PC-3 (cell line): ENCODE results near the gene UCK2. TPM values are rescaled to one million over a fixed set of nuclear protein-coding genes. Genes with fewer than 3 reads are reported as not detected.

Experiments used
- ATAC-seq: fragments of 200-7000 bp; cut with Tn5 transposase; 2 replicates; pipeline ENCODE4 v1.9.1; 2020; ENCODE audit warnings: mild to moderate bottlenecking, moderate library complexity
- BruUV-seq: library from RNA; stranded (reverse); fragments of 400-500 nt; replicated peaks from 2 replicates; lab custom pipeline; 2021; lab: Mats Ljungman, UMichigan
- CTCF ChIA-PET: fragments of 300-600 bp; sonication (Branson Sonifier 250); formaldehyde crosslinking; loops from one replicate; lab custom pipeline; 2022; ENCODE audit warnings: antibody characterized with exemption; lab: Charles Lee
- POLR2A ChIA-PET: fragments of 300-600 bp; sonication (Branson Sonifier 250); formaldehyde crosslinking; loops from one replicate; lab custom pipeline; 2022; ENCODE audit warnings: antibody characterized with exemption; ENCODE audit not compliant: unreplicated experiment; lab: Charles Lee
- DNase-seq: peaks from one replicate; pipeline ENCODE4 v3.0.0-alpha.2; 2015
- H2AFZ ChIP-seq: fragments of 300-600 bp; sonication (generic); 2 replicates; pipeline ENCODE4 v1.6.0; 2016; ENCODE audit warnings: antibody characterized with exemption, low read length
- H3F3A ChIP-seq: fragments of 300-600 bp; sonication (generic); one replicate; pipeline ENCODE4 v1.6.0; 2017; ENCODE audit warnings: antibody characterized with exemption, low read length, control low read depth, mild to moderate bottlenecking; ENCODE audit not compliant: unreplicated experiment
- H3K27ac ChIP-seq: fragments of 300-600 bp; sonication (generic); 2 replicates; pipeline ENCODE4 v1.5.1; 2016; ENCODE audit warnings: mild to moderate bottlenecking, low read length
- H3K27me3 ChIP-seq: fragments of 300-600 bp; sonication (generic); 2 replicates; pipeline ENCODE4 v1.6.1; 2016; ENCODE audit warnings: low read length, mixed read lengths
- H3K36me3 ChIP-seq: fragments of 300-600 bp; sonication (generic); 2 replicates; pipeline ENCODE4 v1.6.1; 2016; ENCODE audit warnings: low read depth, mixed run types, low read length, mixed read lengths
- H3K4me1 ChIP-seq: fragments of 300-600 bp; sonication (generic); 2 replicates; pipeline ENCODE4 v1.5.1; 2016; ENCODE audit warnings: low read length; ENCODE audit not compliant: insufficient read depth
- H3K4me2 ChIP-seq: fragments of 300-600 bp; sonication (generic); 2 replicates; pipeline ENCODE4 v1.6.0; 2016; ENCODE audit warnings: low read length
- H3K4me3 ChIP-seq: fragments of 300-600 bp; sonication (generic); 2 replicates; pipeline ENCODE4 v1.5.1; 2016; ENCODE audit warnings: mild to moderate bottlenecking, low read length, mixed read lengths
- H3K79me2 ChIP-seq: fragments of 300-600 bp; sonication (generic); 2 replicates; pipeline ENCODE4 v1.6.1; 2017; ENCODE audit warnings: low read length, mixed read lengths
- H3K9ac ChIP-seq: fragments of 300-600 bp; sonication (generic); 2 replicates; pipeline ENCODE4 v1.6.0; 2016; ENCODE audit warnings: mild to moderate bottlenecking, low read length
- H3K9me2 ChIP-seq: fragments of 300-600 bp; sonication (generic); replicated peaks from 2 replicates; pipeline ENCODE4 v1.6.1; 2016; ENCODE audit warnings: mixed run types, low read length, mixed read lengths
- H3K9me3 ChIP-seq: fragments of 300-600 bp; sonication (generic); 2 replicates; pipeline ENCODE4 v1.6.1; 2016; ENCODE audit warnings: low read length, mixed read lengths
- H4K20me1 ChIP-seq: fragments of 300-600 bp; sonication (generic); 2 replicates; pipeline ENCODE4 v1.6.1; 2016; ENCODE audit warnings: low read length, mixed read lengths
- CTCF ChIP-seq: fragments of 300-600 bp; sonication (generic); conservative IDR thresholded peaks from 2 replicates; pipeline ENCODE4 v1.5.1; 2017; ENCODE audit warnings: antibody characterized with exemption, low read depth, mild to moderate bottlenecking, low read length
- EZH2 ChIP-seq: fragments of 300-600 bp; sonication (generic); IDR thresholded peaks from one replicate; pipeline ENCODE4 v1.6.1; 2017; ENCODE audit warnings: antibody characterized with exemption, mild to moderate bottlenecking, low read length; ENCODE audit not compliant: unreplicated experiment
- EZH2phosphoT487 ChIP-seq: fragments of 300-600 bp; sonication (generic); IDR thresholded peaks from 2 replicates; pipeline ENCODE4 v1.6.1; 2018; ENCODE audit warnings: mild to moderate bottlenecking, antibody characterized with exemption, low read length, borderline replicate concordance
- intact Hi-C: fragments of 100-400 bp; cut with micrococcal nuclease; formaldehyde crosslinking; loops from 2 replicates; pipeline ENCODE4 v1.9.0; 2023
- total RNA-seq: library from RNA; depleted of rRNA; stranded (reverse); fragments of >200 nt; gene quantifications from 2 replicates; pipeline ENCODE4 v1.2.3, GENCODE V29; 2014

The UCK2 gene
- total RNA-seq, 1 experiment from 2014 or later = 193 TPM

GRCh38 chr1:165842671-165843129 lies 15.3 kb downstream of the UCK2 start:
- peaks cover 100% of the 10 kb centered on the region for H3K79me2 ChIP-seq
- peaks cover 85% of the 10 kb centered on the region for H4K20me1 ChIP-seq
- no peaks in the 10 kb centered on the region for H3F3A ChIP-seq
- ChIA-PET CTCF (no interaction called here), POLR2A (interaction anchor here (0.5 kb wide), 1 partner anchor 14 kb away, joined by 4 read pairs; no protein-coding TSS in a partner anchor)
- no TSS peak for BruUV-seq
- no peak overlapping the region for H3K27ac ChIP-seq
- peak overlapping the region; percentile 16 for H3K4me2 ChIP-seq
- H3K9me3 ChIP-seq = no peaks in the 10 kb centered on the region
- no peak overlapping the region for H3K4me3 ChIP-seq
- TF ChIP-seq CTCF (no peak), EZH2 (no peak), EZH2phosphoT487 (no peak)
- no peaks in the 10 kb centered on the region for H3K9me2 ChIP-seq
- ATAC-seq (peak; percentile 63), DNase-seq (peak; percentile 56)
- H3K36me3 ChIP-seq = 0 out of 2 replicates have a peak, but pooled peaks cover 4% of the 10 kb centered on the region
- H3K9ac ChIP-seq = no peak overlapping the region
- H3K4me1 ChIP-seq = peaks cover 25% of the 10 kb centered on the region
- no peak overlapping the region for H2AFZ ChIP-seq
- intact Hi-C loops = no loop called here
- H3K27me3 ChIP-seq = no peaks in the 10 kb centered on the region

GRCh38 chr1:165843304-165843703 lies 15.9 kb downstream of the UCK2 start:
- Histone ChIP-seq H3K36me3 (0 out of 2 replicates have a peak, but pooled peaks cover 2% of the 10 kb centered on the region), H3K9me2 (no peaks in the 10 kb centered on the region), H3K9ac (no peak overlapping the region), H2AFZ (no peak overlapping the region), H4K20me1 (peaks cover 83% of the 10 kb centered on the region), H3K79me2 (peaks cover 100% of the 10 kb centered on the region), H3K27ac (no peak overlapping the region), H3K27me3 (no peaks in the 10 kb centered on the region), H3F3A (no peaks in the 10 kb centered on the region), H3K4me3 (no peak overlapping the region), H3K4me2 (peak overlapping the region; percentile 16), H3K4me1 (peaks cover 25% of the 10 kb centered on the region), H3K9me3 (no peaks in the 10 kb centered on the region)
- intact Hi-C loops = no loop called here
- no peak for TF ChIP-seq EZH2
- TF ChIP-seq EZH2phosphoT487 = no peak
- no peak for TF ChIP-seq CTCF
- ChIA-PET POLR2A (no interaction called here), CTCF (no interaction called here)
- peak; percentile 46 for DNase-seq
- no peak; the same call in 1 of the 2 replicates for ATAC-seq
- no TSS peak for BruUV-seq

DNA sequence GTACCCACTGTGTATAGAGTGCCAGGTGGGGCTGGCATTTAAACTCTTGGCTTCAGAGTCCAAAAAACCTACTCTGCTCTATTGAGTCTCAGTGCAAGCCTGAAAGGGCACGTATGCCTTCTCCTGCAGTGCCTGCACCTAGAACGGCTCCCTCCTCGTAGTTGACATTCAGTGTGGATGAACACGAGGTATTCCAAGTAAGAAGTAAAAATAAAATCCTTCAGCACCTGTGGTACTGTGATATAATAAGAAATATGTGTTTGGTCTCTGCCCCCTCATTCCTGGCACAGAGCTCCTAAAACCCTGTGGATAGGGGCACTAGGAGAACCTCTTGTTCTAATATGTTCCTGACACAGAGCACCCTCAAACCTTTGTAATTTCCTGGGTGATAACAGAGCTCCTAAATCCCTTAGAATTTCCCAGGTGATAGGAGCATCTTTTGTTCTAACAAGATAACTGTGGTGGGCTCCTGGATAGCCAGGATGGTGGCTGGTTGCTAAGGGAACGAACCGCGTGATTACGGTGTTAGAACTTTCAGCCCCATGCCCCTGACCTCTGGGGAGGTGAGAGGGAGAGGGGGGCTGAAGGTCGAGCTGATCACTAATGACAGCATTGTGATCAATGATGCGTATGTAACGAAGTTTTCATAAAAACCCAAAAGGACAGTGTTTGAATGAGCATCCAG lies 16.8 kb downstream of the UCK2 start:
- TF ChIP-seq EZH2phosphoT487 = no peak
- TF ChIP-seq CTCF = no peak
- no peak for TF ChIP-seq EZH2
- Histone ChIP-seq H3K27ac (no peak overlapping the region), H3K27me3 (no peaks in the 10 kb centered on the region), H3K9me3 (no peaks in the 10 kb centered on the region), H4K20me1 (peaks cover 82% of the 10 kb centered on the region), H3K4me3 (no peak overlapping the region), H2AFZ (no peak overlapping the region), H3K4me2 (no peak overlapping the region), H3F3A (no peaks in the 10 kb centered on the region), H3K79me2 (peaks cover 100% of the 10 kb centered on the region), H3K36me3 (0 out of 2 replicates have a peak, but pooled peaks cover 2% of the 10 kb centered on the region), H3K9me2 (no peaks in the 10 kb centered on the region), H3K4me1 (peaks cover 25% of the 10 kb centered on the region), H3K9ac (no peak overlapping the region)
- CTCF ChIA-PET = no interaction called here
- no TSS peak for BruUV-seq
- ATAC-seq (no peak), DNase-seq (no peak)
- POLR2A ChIA-PET = no interaction called here
- intact Hi-C loops = no loop called here
